K562 (cell line): ENCODE measurements around the gene SETD5. TPM values are rescaled to one million over a fixed set of nuclear protein-coding genes. Genes with fewer than 3 reads are reported as not detected.
A peak's percentile ranks its signal among the peaks of the same experiment; 100 is the strongest.

Source experiments
- FOS ChIP-seq: IDR thresholded peaks from 3 replicates; pipeline ENCODE4 v1.6.1; 2011; ENCODE audit not compliant: insufficient read length; ENCODE audit errors: extremely low read depth
- FOXO4 ChIP-seq: fragments of 450-650 bp; formaldehyde crosslinking; IDR thresholded peaks from 2 replicates; pipeline ENCODE4 v1.4.0; 2020; ENCODE audit warnings: mild to moderate bottlenecking, moderate library complexity
- HDGF ChIP-seq: fragments of 450-650 bp; IDR thresholded peaks from 2 replicates; pipeline ENCODE4 v1.6.1; 2016
- HNRNPLL ChIP-seq: fragments of 200-400 bp; formaldehyde crosslinking; IDR thresholded peaks from 2 replicates; pipeline ENCODE4 v1.6.1; 2017; ENCODE audit warnings: low read length, low read depth, mild to moderate bottlenecking; ENCODE audit not compliant: poor library complexity, severe bottlenecking
- KLF13 ChIP-seq: fragments of 450-650 bp; IDR thresholded peaks from 2 replicates; pipeline ENCODE4 v1.6.1; 2016; ENCODE audit warnings: missing genetic modification characterization, low read depth, mild to moderate bottlenecking, missing compliant biosample characterization, moderate library complexity, borderline replicate concordance
- MAX ChIP-seq: sonication (generic); formaldehyde crosslinking; IDR thresholded peaks from 2 replicates; pipeline ENCODE4 v1.9.0; 2022; ENCODE audit warnings: mild to moderate bottlenecking, missing genetic modification reagents
- MNT ChIP-seq, 2 experiments: fragments of 450-650 bp; conservative IDR thresholded peaks; 2 replicates each; pipeline ENCODE4 v1.6.1; 2017; ENCODE audit warnings: mild to moderate bottlenecking in 2 of 2, moderate library complexity in 2 of 2
- MYBL2 ChIP-seq, 2 experiments: fragments of 450-650 bp in 1 of 2; sonication (generic) in 1 of 2; formaldehyde crosslinking in 1 of 2; IDR thresholded peaks; 2 replicates each; pipeline versions ENCODE4 v1.6.1 to v1.8.1; 2017 to 2022; ENCODE audit warnings: borderline replicate concordance in 1 of 2, inconsistent platforms in 1 of 2, low read depth in 1 of 2, mild to moderate bottlenecking in 1 of 2, missing genetic modification reagents in 1 of 2, moderate library complexity in 1 of 2
- NCOR1 ChIP-seq: fragments of 450-650 bp; IDR thresholded peaks from 2 replicates; pipeline ENCODE4 v1.6.1; 2016; ENCODE audit warnings: mild to moderate bottlenecking, moderate library complexity
- TCF3 ChIP-seq: sonication (generic); formaldehyde crosslinking; IDR thresholded peaks from 2 replicates; pipeline ENCODE4 v1.4.0; 2020; ENCODE audit warnings: mild to moderate bottlenecking, missing genetic modification reagents
- ZBTB43 ChIP-seq: sonication (generic); formaldehyde crosslinking; IDR thresholded peaks from 2 replicates; pipeline ENCODE4 v1.8.0; 2023; ENCODE audit warnings: mild to moderate bottlenecking, missing genetic modification reagents
- ZNF431 ChIP-seq: sonication (generic); formaldehyde crosslinking; IDR thresholded peaks from 2 replicates; pipeline ENCODE4 v1.8.0; 2022; ENCODE audit warnings: mild to moderate bottlenecking, missing genetic modification reagents
- ZNF445 ChIP-seq: fragments of 250-450 bp; sonication (Bioruptor Pico); IDR thresholded peaks from 2 replicates; pipeline ENCODE4 v1.4.0; 2020; ENCODE audit warnings: low read depth, mild to moderate bottlenecking, moderate library complexity
- polyA plus RNA-seq, 8 experiments: library from polyadenylated mRNA; depleted of rRNA in 4 of 8; stranded (reverse) in 5 of 8; unstranded in 3 of 8; fragments of >200 nt; fragmentation: Nextera tagmentation in 2 of 8; fragmentation: Illumina TruSeq in 1 of 8; extraction: Ambion mirVana in 2 of 8; extraction: Trizol in 1 of 8; gene quantifications; 2 replicates each; pipeline versions ENCODE4 v1.2.1 to v1.2.3, GENCODE V29; 2011 to 2014; ENCODE audit warnings: inconsistent platforms in 1 of 8, missing spikeins in 1 of 8
- total RNA-seq, 7 experiments: library from RNA; depleted of rRNA in 6 of 7; stranded (reverse); fragments of >200 nt in 6 of 7; fragmentation: Illumina TruSeq in 2 of 7; extraction: Trizol in 2 of 7; gene quantifications; 2 replicates each; pipeline versions ENCODE4 v1.2.1 to v1.2.3, GENCODE V29; 2011 to 2021; ENCODE audit warnings: low replicate concordance in 1 of 7
- TF ChIP-seq, protein P1 (sequence below): sonication (generic); formaldehyde crosslinking; IDR thresholded peaks from 2 replicates; pipeline ENCODE4 v1.8.1; 2023; ENCODE audit warnings: mild to moderate bottlenecking, missing genetic modification reagents, moderate library complexity
- TF ChIP-seq, protein P2 (sequence below): fragments of 250-450 bp; sonication (Bioruptor Pico); IDR thresholded peaks from 2 replicates; pipeline ENCODE4 v1.4.0; 2020; ENCODE audit warnings: mild to moderate bottlenecking, moderate library complexity

Gene SETD5
- total and polyA plus RNA-seq, 9 of the 15 experiments (the other 6 are each of a cell fraction or from before 2014, with no cell fraction given): 20.8 to 135 (median 87.2) TPM

DNA sequence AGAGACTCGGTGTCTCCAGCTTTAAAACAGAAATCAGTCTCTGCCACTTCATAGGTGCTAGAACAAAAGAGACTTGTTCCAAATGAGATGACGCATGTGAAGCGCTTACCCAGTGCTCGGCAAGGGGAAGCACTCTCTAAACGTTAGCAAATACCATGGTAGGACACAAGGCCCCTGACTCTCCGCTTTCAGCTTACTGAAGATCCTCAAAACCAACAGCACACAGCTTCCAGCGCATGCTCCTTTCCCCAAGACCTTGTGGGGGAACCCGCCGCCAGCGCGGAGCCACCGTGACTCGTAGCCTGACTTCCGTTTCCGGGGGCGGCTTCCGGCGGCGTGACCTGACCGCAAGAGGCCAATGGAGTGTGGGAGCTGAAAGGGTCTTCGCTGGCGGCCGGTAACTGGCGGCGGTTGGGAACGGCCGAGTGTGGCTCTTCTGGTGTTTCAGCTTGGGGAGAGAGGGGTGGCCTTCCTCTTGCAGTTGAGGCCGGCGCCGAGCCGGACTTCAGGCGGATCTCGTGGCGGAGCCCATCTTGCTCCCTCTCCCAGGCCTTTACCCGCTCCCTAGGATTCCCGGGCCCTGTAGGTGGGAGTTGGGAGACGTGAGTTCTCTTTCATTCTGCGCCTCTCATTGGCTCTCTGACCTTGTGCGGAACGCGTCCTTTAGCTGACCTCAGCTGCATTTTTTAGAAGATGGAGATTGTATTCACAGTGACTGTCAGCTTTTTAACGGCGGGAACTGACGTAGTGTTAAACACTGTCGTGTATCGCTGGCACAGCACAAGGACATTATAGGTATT, 34.5 kb upstream of the SETD5 start, which contains the start of gene THUMPD3 (continued):
- TF ChIP-seq MAX (peak; percentile 95), ZBTB43 (no peak), FOXO4 (no peak), TCF3 (CRISPR knock-in tag) (no peak), ZNF431 (CRISPR knock-in tag) (no peak; the same call in 1 of the 2 replicates), FOS (no peak), ZNF445 (no peak), MNT (conservative IDR thresholded peaks at IDR 0.05) (peak; percentile 96 to 98), KLF13 (tag) (peak; percentile 75; the same call in 1 of the 2 replicates), HDGF (no peak), HNRNPLL (peak; percentile 75), NCOR1 (peak; percentile 71), MYBL2 (IDR thresholded peaks at IDR 0.05; ENCODE audit: low read depth) (peak; percentile 70), MYBL2 (CRISPR knock-in tag; IDR thresholded peaks at IDR 0.05; ENCODE audit: borderline replicate concordance) (no peak)
- TF ChIP-seq, protein P1, sequence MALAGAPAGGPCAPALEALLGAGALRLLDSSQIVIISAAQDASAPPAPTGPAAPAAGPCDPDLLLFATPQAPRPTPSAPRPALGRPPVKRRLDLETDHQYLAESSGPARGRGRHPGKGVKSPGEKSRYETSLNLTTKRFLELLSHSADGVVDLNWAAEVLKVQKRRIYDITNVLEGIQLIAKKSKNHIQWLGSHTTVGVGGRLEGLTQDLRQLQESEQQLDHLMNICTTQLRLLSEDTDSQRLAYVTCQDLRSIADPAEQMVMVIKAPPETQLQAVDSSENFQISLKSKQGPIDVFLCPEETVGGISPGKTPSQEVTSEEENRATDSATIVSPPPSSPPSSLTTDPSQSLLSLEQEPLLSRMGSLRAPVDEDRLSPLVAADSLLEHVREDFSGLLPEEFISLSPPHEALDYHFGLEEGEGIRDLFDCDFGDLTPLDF: peak; percentile 74; the same call in 1 of the 2 replicates
- TF ChIP-seq, protein P2, sequence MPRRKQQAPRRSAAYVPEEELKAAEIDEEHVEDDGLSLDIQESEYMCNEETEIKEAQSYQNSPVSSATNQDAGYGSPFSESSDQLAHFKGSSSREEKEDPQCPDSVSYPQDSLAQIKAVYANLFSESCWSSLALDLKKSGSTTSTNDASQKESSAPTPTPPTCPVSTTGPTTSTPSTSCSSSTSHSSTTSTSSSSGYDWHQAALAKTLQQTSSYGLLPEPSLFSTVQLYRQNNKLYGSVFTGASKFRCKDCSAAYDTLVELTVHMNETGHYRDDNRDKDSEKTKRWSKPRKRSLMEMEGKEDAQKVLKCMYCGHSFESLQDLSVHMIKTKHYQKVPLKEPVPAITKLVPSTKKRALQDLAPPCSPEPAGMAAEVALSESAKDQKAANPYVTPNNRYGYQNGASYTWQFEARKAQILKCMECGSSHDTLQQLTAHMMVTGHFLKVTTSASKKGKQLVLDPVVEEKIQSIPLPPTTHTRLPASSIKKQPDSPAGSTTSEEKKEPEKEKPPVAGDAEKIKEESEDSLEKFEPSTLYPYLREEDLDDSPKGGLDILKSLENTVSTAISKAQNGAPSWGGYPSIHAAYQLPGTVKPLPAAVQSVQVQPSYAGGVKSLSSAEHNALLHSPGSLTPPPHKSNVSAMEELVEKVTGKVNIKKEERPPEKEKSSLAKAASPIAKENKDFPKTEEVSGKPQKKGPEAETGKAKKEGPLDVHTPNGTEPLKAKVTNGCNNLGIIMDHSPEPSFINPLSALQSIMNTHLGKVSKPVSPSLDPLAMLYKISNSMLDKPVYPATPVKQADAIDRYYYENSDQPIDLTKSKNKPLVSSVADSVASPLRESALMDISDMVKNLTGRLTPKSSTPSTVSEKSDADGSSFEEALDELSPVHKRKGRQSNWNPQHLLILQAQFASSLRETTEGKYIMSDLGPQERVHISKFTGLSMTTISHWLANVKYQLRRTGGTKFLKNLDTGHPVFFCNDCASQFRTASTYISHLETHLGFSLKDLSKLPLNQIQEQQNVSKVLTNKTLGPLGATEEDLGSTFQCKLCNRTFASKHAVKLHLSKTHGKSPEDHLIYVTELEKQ (CRISPR knock-in tag): no peak
